ENCODE data around the gene RBMX.
A peak's percentile ranks its signal among the peaks of the same experiment; 100 is the strongest.
"Not testable (repeated sequence)": the region's sequence is repeated elsewhere in the genome, so short reads cannot be mapped to it uniquely, and the experiment has no call there.

Gene RBMX

GRCh38 chrX:136880452-136881013, at the start of gene RBMX:
RBMX (minus strand) TSS chrX:136880725; CDS start chrX:136879427, 1,298 bp downstream.
- ChIA-PET POLR2A (interaction anchor here (0.6 to 1.2 kb wide), 8 partner anchors 9 to 263 kb away, joined by 3 to 12 read pairs (median 5); no protein-coding TSS in a partner anchor), CTCF (interaction anchor here (1.5 kb wide), 1 partner anchor 45 kb away, joined by 3 read pairs; no protein-coding TSS in a partner anchor)
- DNase-seq (ENCODE audit: extremely low spot score): peak; percentile 89
- no peak for TF ChIP-seq CTCF (IDR thresholded peaks at IDR 0.05; ENCODE audit: control extremely low read depth, extremely low read depth, low read depth, missing control alignments)

GRCh38 chrX:136921438-136921837, 40.9 kb upstream of the RBMX start:
- CTCF ChIA-PET: interaction anchor here (1.0 kb wide), 1 partner anchor 653 kb away, joined by 3 read pairs; no protein-coding TSS in a partner anchor

DNA sequence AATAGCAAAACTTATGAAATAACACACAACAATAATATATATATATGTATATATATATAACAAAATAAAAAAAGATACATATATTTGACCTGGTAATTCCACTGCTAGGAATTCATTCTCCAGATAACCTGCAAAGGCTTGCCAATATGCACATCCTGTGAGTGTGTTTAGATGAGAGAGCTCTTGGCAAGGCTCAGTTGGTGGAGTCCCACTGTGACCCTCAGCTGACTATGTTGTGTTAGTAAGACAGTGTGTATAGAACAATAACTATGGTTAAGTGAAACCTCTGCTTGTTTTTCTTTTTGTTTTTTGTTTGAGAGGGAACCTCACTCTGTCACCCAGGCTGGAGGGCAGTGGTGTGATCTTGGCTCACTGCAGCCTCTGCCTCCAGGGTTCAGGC, 39.5 kb upstream of the RBMX start:
- TF ChIP-seq CTCF (IDR thresholded peaks at IDR 0.05; ENCODE audit: control extremely low read depth, extremely low read depth, low read depth, missing control alignments): no peak
- ChIA-PET CTCF (no interaction called here), POLR2A (no interaction called here)
- no peak for DNase-seq (ENCODE audit: extremely low spot score)

More at GRCh38 chrX:136921438-136921837, 40.9 kb upstream of the RBMX start:
- DNase-seq (ENCODE audit: extremely low spot score); POLR2A ChIA-PET: not testable (repeated sequence)

DNA sequence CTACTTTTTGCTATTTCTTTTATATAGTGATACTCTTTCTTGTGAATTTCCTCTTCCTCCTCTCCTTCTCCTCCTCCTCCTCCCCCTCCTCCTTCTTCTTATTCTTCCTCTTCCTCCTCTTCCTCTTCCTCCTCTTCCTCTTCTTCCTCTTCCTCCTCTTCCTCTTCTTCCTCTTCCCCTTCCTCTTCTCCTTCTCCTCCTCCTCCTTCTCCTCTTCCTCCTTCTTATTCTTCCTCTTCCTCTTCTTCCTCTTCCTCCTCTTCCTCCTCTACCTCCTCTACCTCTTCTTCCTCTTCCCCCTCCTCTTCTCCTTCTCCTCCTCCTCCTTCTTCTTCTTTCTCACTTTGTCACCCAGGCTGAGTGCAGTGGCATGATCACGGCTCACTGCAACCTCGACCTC, 36.3 kb upstream of the RBMX start:
- POLR2A ChIA-PET: no interaction called here
- no peak for TF ChIP-seq CTCF (IDR thresholded peaks at IDR 0.05; ENCODE audit: control extremely low read depth, extremely low read depth, low read depth, missing control alignments)
- CTCF ChIA-PET: interaction anchor here (3.2 kb wide), 1 partner anchor 8 kb away, joined by 14 read pairs; no protein-coding TSS in a partner anchor
- DNase-seq (ENCODE audit: extremely low spot score): no peak

GRCh38 chrX:136911661-136912060, 31.1 kb upstream of the RBMX start:
- CTCF ChIA-PET; POLR2A ChIA-PET; DNase-seq (ENCODE audit: extremely low spot score): not testable (repeated sequence)

GRCh38 chrX:136911253-136911652, 30.7 kb upstream of the RBMX start:
- POLR2A ChIA-PET: no interaction called here

GRCh38 chrX:136910565-136911035, 30.1 kb upstream of the RBMX start:
- ChIA-PET POLR2A (no interaction called here), CTCF (no interaction called here)
- no peak for DNase-seq (ENCODE audit: extremely low spot score)
- TF ChIP-seq CTCF (IDR thresholded peaks at IDR 0.05; ENCODE audit: control extremely low read depth, extremely low read depth, low read depth, missing control alignments): no peak

More at GRCh38 chrX:136911253-136911652, 30.7 kb upstream of the RBMX start:
- no peak for DNase-seq (ENCODE audit: extremely low spot score)
- no peak for TF ChIP-seq CTCF (IDR thresholded peaks at IDR 0.05; ENCODE audit: control extremely low read depth, extremely low read depth, low read depth, missing control alignments)
- CTCF ChIA-PET: no interaction called here
